ENCODE data around the gene NRSN2.

- TF ChIP-seq CTCF (IDR thresholded peaks at IDR 0.05) (no peak), POLR2AphosphoS5 (IDR thresholded peaks at IDR 0.05) (no peak)
Measured at GRCh38 chr20:310645-311044, 36.3 kb upstream of the NRSN2 start.
